Uterus (tissue), 4 donors: Measurements from ENCODE around the gene ZNF563. TPM values are rescaled to one million over a fixed set of nuclear protein-coding genes. Genes with fewer than 3 reads are reported as not detected.
A peak's percentile ranks its signal among the peaks of the same experiment; 100 is the strongest.

Experiments used
- DNase-seq, 2 donors: peaks; one replicate each; pipeline ENCODE4 v3.0.0-alpha.2; 2019 to 2020
- H3K27ac ChIP-seq, 2 donors: fragments of 200-600 bp; sonication (generic); 1 replicate in 1 of 2; 2 replicates in 1 of 2; pipeline ENCODE4 v1.5.1; 2016 to 2018
- H3K27me3 ChIP-seq, 2 donors: fragments of 200-600 bp; sonication (generic); one replicate each; pipeline ENCODE4 v1.5.1; 2018 to 2019; ENCODE audit warnings: control low read depth in 1 of 2
- H3K36me3 ChIP-seq, 2 donors: fragments of 200-600 bp; sonication (generic); one replicate each; pipeline ENCODE4 v1.5.1; 2019; ENCODE audit warnings: control low read depth in 1 of 2
- H3K4me1 ChIP-seq, 2 donors: fragments of 200-600 bp; sonication (generic); one replicate each; pipeline ENCODE4 v1.5.1; 2018 to 2019; ENCODE audit warnings: control low read depth in 1 of 2
- H3K4me3 ChIP-seq, 2 donors: fragments of 200-600 bp; sonication (generic); 1 replicate in 1 of 2; 2 replicates in 1 of 2; pipeline ENCODE4 v1.5.1; 2018 to 2019; ENCODE audit warnings: mild to moderate bottlenecking in 1 of 2
- H3K9me3 ChIP-seq, 2 donors: fragments of 200-600 bp; sonication (generic); one replicate each; pipeline ENCODE4 v1.5.1; 2019; ENCODE audit warnings: control low read depth in 1 of 2
- POLR2A ChIP-seq, 2 donors: fragments of 450-650 bp; IDR thresholded peaks; one replicate each; pipeline ENCODE4 v1.6.1; 2016; ENCODE audit warnings: antibody characterized with exemption in 2 of 2, mild to moderate bottlenecking in 1 of 2, moderate library complexity in 1 of 2
- intact Hi-C: fragments of 100-400 bp; cut with DNase I; formaldehyde crosslinking; loops from one replicate; pipeline ENCODE4 v1.15.1; 2023; ENCODE audit warnings: low total_unique reads
- total RNA-seq, 4 donors: library from RNA; depleted of rRNA in 3 of 4; stranded (reverse); fragments of >200 nt in 3 of 4; gene quantifications; one replicate each; pipeline versions ENCODE4 v1.1.0 to v1.2.4, GENCODE V29; 2014 to 2023
- TF ChIP-seq, protein P1 (sequence below), 4 experiments: fragments of 200-600 bp in 2 of 4; fragments of 450-650 bp in 2 of 4; sonication (generic) in 2 of 4; IDR thresholded peaks; one replicate each; pipeline ENCODE4 v1.5.1; 2016 to 2019; ENCODE audit warnings: antibody characterized with exemption in 4 of 4, mild to moderate bottlenecking in 2 of 4, moderate library complexity in 1 of 4
- donor health status: DM: yes; HTN: yes; CAD: no.

The ZNF563 gene
- total RNA-seq, 4 donors from 2014 or later, result 6.4 to 9.7 (median 7.9) TPM

DNA sequence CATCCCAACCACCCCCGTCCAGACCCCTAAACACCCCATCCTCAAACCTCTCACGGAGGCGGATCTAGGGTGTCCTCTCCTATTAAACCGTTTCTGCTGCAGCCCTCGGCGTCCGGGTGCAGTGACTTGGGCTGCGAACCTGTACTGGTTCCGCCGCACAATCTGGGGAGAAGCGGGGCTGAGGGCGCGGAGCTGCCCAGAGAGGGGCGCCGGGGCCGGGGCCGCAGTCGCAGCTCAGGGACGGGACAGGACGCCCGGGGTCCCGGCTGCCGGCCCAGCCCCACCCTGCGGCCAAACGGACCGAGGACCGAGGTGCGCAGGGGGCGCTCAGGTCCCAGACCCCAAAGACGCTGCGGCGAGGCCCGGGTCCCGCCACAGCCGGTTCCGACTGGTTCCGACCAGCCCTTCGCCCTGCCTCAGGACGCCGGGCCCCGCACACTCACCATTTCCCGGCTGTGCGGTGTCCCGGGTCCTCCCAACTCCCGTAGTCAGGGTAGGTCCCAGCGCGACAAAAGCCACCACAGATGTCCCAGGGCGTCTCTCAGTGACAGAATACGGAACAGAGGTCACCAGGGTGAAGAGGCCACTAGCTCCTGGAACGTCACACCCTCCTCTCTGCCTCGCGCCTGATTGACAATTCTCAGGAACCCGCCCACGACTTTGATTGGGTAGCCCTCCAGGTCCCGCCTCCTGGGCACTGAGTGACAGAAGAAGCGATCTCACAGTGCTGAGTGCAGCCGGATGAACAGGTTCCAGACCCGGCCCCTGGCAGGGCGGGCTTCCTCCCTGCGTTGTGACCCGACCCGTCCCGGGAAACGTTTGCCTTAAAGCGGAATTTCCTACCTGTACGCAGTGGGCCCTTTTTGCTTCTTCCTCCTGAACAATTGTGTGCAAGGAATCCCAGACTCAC lies 38.9 kb downstream of the ZNF563 start, which contains the start of gene ZNF44:
Gene ZNF44, minus strand, starts transcription at position 635 of the 910 bp plus-strand sequence. Its CDS starts 189 bp downstream, at position 446.
- Histone ChIP-seq H3K27me3 (no peaks in the 10 kb centered on the region), H3K4me1 (peaks cover 0 to 6% of the 10 kb centered on the region in 2 donors), H3K9me3 (no peaks in the 10 kb centered on the region), H3K36me3 (no peaks in the 10 kb centered on the region), H3K27ac (peak within 1 kb of the TSS; percentile 78 to 86), H3K4me3 (peak within 1 kb of the TSS; percentile 58 to 84)
- intact Hi-C loops, result no loop called here
- DNase-seq, result peak; percentile 97 to 98
- TF ChIP-seq, protein P1, sequence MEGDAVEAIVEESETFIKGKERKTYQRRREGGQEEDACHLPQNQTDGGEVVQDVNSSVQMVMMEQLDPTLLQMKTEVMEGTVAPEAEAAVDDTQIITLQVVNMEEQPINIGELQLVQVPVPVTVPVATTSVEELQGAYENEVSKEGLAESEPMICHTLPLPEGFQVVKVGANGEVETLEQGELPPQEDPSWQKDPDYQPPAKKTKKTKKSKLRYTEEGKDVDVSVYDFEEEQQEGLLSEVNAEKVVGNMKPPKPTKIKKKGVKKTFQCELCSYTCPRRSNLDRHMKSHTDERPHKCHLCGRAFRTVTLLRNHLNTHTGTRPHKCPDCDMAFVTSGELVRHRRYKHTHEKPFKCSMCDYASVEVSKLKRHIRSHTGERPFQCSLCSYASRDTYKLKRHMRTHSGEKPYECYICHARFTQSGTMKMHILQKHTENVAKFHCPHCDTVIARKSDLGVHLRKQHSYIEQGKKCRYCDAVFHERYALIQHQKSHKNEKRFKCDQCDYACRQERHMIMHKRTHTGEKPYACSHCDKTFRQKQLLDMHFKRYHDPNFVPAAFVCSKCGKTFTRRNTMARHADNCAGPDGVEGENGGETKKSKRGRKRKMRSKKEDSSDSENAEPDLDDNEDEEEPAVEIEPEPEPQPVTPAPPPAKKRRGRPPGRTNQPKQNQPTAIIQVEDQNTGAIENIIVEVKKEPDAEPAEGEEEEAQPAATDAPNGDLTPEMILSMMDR (IDR thresholded peaks at IDR 0.05), result no peak
- TF ChIP-seq POLR2A (IDR thresholded peaks at IDR 0.05), result peak; percentile 63 to 81

DNA sequence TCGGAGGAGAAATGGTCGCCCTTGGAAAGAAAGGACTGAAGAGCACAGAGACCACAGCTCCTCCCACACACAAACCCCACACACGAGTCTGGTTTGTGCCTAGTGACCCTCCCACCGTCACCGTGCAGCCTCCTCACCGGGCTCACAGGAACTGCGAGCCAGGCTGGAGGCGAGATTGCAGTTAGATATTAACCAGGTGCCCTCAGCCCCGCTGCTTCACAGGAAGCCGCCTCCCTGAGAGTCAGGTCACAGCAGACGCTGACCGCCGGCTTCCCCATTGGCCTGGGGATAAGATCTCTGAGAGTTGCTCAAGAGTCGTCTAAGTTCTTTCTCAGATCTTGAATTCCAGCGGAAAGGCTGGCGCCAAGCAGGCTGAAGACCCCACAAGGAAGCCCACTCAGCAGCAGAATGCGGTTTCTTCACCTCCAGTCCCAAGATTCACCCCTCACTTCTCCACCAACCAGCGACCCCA lies 39.6 kb downstream of the ZNF563 start:
- peaks cover 0 to 6% of the 10 kb centered on the region in 2 donors for H3K4me1 ChIP-seq
- intact Hi-C loops, result no loop called here

DNA sequence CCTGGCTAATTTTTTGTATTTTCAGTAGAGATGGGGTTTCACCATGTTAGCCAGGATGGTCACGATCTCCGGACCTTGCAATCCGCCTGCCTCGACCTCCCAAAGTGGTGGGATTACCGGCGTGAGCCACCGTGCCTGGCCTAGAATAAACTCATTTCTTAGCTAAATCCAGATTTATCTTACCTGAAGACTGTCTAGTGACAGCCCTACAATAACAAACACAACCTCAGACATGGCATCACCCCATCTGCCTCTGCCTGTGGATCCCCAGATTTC lies 43.7 kb downstream of the ZNF563 start:
- Histone ChIP-seq H3K4me3 (no peak overlapping the region), H3K4me1 (peaks cover 0 to 6% of the 10 kb centered on the region in 2 donors), H3K27me3 (no peaks in the 10 kb centered on the region), H3K9me3 (no peaks in the 10 kb centered on the region), H3K36me3 (no peaks in the 10 kb centered on the region), H3K27ac (peak overlapping the region; percentile 44 to 64)
- no peak for DNase-seq
- TF ChIP-seq, protein P1 (IDR thresholded peaks at IDR 0.05), result no peak
- no peak for TF ChIP-seq POLR2A (IDR thresholded peaks at IDR 0.05)
- intact Hi-C loops, result no loop called here

More for the DNA sequence above, 39.6 kb downstream of the ZNF563 start:
- TF ChIP-seq, protein P1 (IDR thresholded peaks at IDR 0.05), result no peak
- TF ChIP-seq POLR2A (IDR thresholded peaks at IDR 0.05), result peak in 1 of 2 donors; percentile 37
- Histone ChIP-seq H3K36me3 (no peaks in the 10 kb centered on the region), H3K27ac (peak overlapping the region; percentile 78 to 86), H3K9me3 (no peaks in the 10 kb centered on the region), H3K27me3 (no peaks in the 10 kb centered on the region), H3K4me3 (peak overlapping the region; percentile 58 to 84)
- peak; percentile 55 to 56 for DNase-seq

DNA sequence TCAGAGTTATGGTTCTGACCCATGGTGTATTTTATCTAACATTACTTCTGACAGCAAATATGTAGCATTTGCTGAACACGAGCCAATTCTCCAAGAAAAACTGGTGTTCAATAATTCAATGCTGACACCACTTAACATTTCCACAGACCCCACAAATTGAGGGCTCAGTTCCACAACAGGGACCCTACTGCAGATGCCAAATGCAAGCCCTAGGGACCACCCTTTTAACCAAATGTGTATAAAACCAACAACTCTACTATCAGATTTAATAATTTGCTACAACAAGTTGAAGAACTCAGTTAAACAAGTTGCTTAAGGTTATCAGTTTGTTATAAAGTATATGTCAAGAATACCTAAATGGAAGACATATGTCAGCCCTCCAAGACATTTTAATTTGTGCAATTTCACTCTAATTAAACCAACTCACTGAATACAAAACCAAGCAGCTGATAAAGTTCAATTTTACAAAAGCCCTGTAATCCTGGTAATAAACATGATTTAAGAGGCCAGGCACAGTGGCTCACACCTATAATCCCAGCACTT lies 45.4 kb downstream of the ZNF563 start:
- Histone ChIP-seq H3K36me3 (no peaks in the 10 kb centered on the region), H3K9me3 (no peaks in the 10 kb centered on the region), H3K27ac (no peak overlapping the region), H3K27me3 (no peaks in the 10 kb centered on the region), H3K4me3 (no peak overlapping the region), H3K4me1 (peaks cover 0 to 1% of the 10 kb centered on the region in 2 donors)
- intact Hi-C loops, result no loop called here
- no peak for DNase-seq
- TF ChIP-seq, protein P1 (IDR thresholded peaks at IDR 0.05), result no peak
- no peak for TF ChIP-seq POLR2A (IDR thresholded peaks at IDR 0.05)

DNA sequence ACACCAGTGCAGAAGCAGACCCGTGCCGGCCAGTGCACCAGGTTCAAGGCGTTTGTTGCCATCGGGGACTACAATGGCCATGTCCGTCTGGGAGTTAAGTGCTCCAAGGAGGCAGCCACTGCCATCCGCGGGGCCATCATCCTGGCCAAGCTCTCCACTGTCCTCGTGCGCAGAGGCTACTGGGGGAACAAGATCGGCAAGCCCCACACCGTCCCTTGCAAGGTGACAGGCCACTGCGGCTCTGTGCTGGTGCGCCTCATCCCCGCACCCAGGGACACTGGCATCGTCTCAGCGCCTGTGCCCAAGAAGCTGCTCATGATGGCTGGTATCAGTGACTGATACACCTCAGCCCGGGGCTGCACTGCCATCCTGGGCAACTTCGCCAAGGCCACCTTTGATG lies 48.8 kb downstream of the ZNF563 start:
- Histone ChIP-seq H3K27me3 (no peaks in the 10 kb centered on the region), H3K36me3 (no peaks in the 10 kb centered on the region), H3K9me3 (no peaks in the 10 kb centered on the region), H3K27ac (no peak overlapping the region), H3K4me3 (no peak overlapping the region), H3K4me1 (no peaks in the 10 kb centered on the region)
- DNase-seq, result no peak
- TF ChIP-seq POLR2A (IDR thresholded peaks at IDR 0.05), result no peak
- TF ChIP-seq, protein P1 (IDR thresholded peaks at IDR 0.05), result no peak
- intact Hi-C loops, result no loop called here
